Mesendoderm (in vitro differentiated cells): ENCODE results near the gene LAD1.

Experiments used
- DNase-seq: peaks from one replicate; pipeline ENCODE4 v3.0.0; 2013
- H2AK5ac ChIP-seq: 2 replicates; pipeline ENCODE4 v1.6.1; 2013; ENCODE audit warnings: low read length, inconsistent platforms
- H2BK120ac ChIP-seq: 2 replicates; pipeline ENCODE4 v1.6.1; 2013; ENCODE audit warnings: low read depth, mild to moderate bottlenecking, low read length, moderate library complexity, mixed read lengths
- H2BK15ac ChIP-seq: replicated peaks from 2 replicates; pipeline ENCODE4 v1.6.1; 2013; ENCODE audit warnings: low read depth, mild to moderate bottlenecking, moderate library complexity
- H2BK5ac ChIP-seq: 2 replicates; pipeline ENCODE4 v1.6.1; 2013; ENCODE audit warnings: low read length, inconsistent platforms
- H3K18ac ChIP-seq: 2 replicates; pipeline ENCODE4 v1.6.1; 2013; ENCODE audit warnings: mild to moderate bottlenecking, low read length, mixed read lengths
- H3K23ac ChIP-seq: one replicate; pipeline ENCODE4 v1.6.1; 2013; ENCODE audit warnings: low read length
- H3K27ac ChIP-seq: 2 replicates; pipeline ENCODE4 v1.5.1; 2013; ENCODE audit warnings: low read depth, mild to moderate bottlenecking, inconsistent platforms, low read length, moderate library complexity
- H3K27me3 ChIP-seq: 2 replicates; pipeline ENCODE4 v1.6.1; 2013; ENCODE audit warnings: low read length, control low read depth, mild to moderate bottlenecking, inconsistent platforms; ENCODE audit not compliant: insufficient read depth, poor library complexity
- H3K36me3 ChIP-seq: 2 replicates; pipeline ENCODE4 v1.6.1; 2013; ENCODE audit warnings: low read length, inconsistent platforms; ENCODE audit not compliant: control insufficient read depth, insufficient read depth
- H3K4ac ChIP-seq: one replicate; pipeline ENCODE4 v1.6.1; 2013; ENCODE audit warnings: low read depth, mild to moderate bottlenecking, low read length, moderate library complexity
- H3K4me1 ChIP-seq: 2 replicates; pipeline ENCODE4 v1.6.1; 2013; ENCODE audit warnings: low read depth, low read length, inconsistent platforms; ENCODE audit not compliant: control insufficient read depth
- H3K4me2 ChIP-seq: 2 replicates; pipeline ENCODE4 v1.6.1; 2013; ENCODE audit warnings: low read length
- H3K4me3 ChIP-seq: 2 replicates; pipeline ENCODE4 v1.5.1; 2013; ENCODE audit warnings: mild to moderate bottlenecking, low read length
- H3K56ac ChIP-seq: one replicate; pipeline ENCODE4 v1.6.1; 2013; ENCODE audit warnings: low read length
- H3K79me1 ChIP-seq: 2 replicates; pipeline ENCODE4 v1.6.1; 2013; ENCODE audit warnings: low read length, inconsistent platforms
- H3K79me2 ChIP-seq: 2 replicates; pipeline ENCODE4 v1.6.1; 2013; ENCODE audit warnings: mild to moderate bottlenecking, low read length; ENCODE audit not compliant: control insufficient read depth, insufficient read depth
- H3K9ac ChIP-seq: 2 replicates; pipeline ENCODE4 v1.6.1; 2013; ENCODE audit warnings: low read length, inconsistent platforms
- H4K5ac ChIP-seq: one replicate; pipeline ENCODE4 v1.6.1; 2013; ENCODE audit warnings: low read length
- H4K8ac ChIP-seq: one replicate; pipeline ENCODE4 v1.6.1; 2013; ENCODE audit warnings: low read depth, mild to moderate bottlenecking, control low read depth, low read length, moderate library complexity
- WGBS: extraction: QIAGEN DNeasy Blood & Tissue Kit; methylation state at CpG from one replicate; pipeline ENCODE4 v1.1.7; 2013; ENCODE audit warnings: low lambda C conversion rate, missing lambda C conversion rate; ENCODE audit not compliant: insufficient coverage; ENCODE audit errors: extremely low coverage; 5-methylcytosine and 5-hydroxymethylcytosine counted together

LAD1 gene

GRCh38 chr1:201386208-201386607 is 12.9 kb downstream of the LAD1 start:
- Histone ChIP-seq H2BK120ac (no peak overlapping the region), H3K4ac (no peak overlapping the region)
- WGBS: no CpG with 5 or more reads among the region's 8 CpGs

GRCh38 chr1:201385299-201385891 is 13.7 kb downstream of the LAD1 start:
- WGBS: no CpG with 5 or more reads among the region's 8 CpGs

More at GRCh38 chr1:201386208-201386607, 12.9 kb downstream of the LAD1 start:
- no peaks in the 10 kb centered on the region for H3K4me1 ChIP-seq
- no peaks in the 10 kb centered on the region for H3K36me3 ChIP-seq
- H2BK15ac ChIP-seq: no peak overlapping the region
- H2AK5ac ChIP-seq: no peak overlapping the region
- H3K79me1 ChIP-seq: no peaks in the 10 kb centered on the region
- H3K9ac ChIP-seq: no peak overlapping the region
- H3K27ac ChIP-seq: no peak overlapping the region
- no peak overlapping the region for H4K8ac ChIP-seq
- no peaks in the 10 kb centered on the region for H3K27me3 ChIP-seq
- no peak for DNase-seq
- no peak overlapping the region for H2BK5ac ChIP-seq
- H3K18ac ChIP-seq: no peak overlapping the region
- no peak overlapping the region for H3K23ac ChIP-seq
- H3K4me2 ChIP-seq: no peak overlapping the region
- H3K56ac ChIP-seq: no peak overlapping the region
- no peak overlapping the region for H4K5ac ChIP-seq
- H3K79me2 ChIP-seq: no peaks in the 10 kb centered on the region
- H3K4me3 ChIP-seq: no peak overlapping the region

GRCh38 chr1:201384406-201384782 is 14.7 kb downstream of the LAD1 start:
- Histone ChIP-seq H3K4ac (no peak overlapping the region), H2BK15ac (no peak overlapping the region), H3K9ac (no peak overlapping the region), H3K4me1 (no peaks in the 10 kb centered on the region), H4K8ac (no peak overlapping the region), H3K27ac (no peak overlapping the region), H3K27me3 (no peaks in the 10 kb centered on the region), H3K56ac (no peak overlapping the region), H3K4me2 (no peak overlapping the region), H2BK120ac (no peak overlapping the region), H2AK5ac (no peak overlapping the region), H3K18ac (no peak overlapping the region), H3K79me1 (no peaks in the 10 kb centered on the region), H3K4me3 (no peak overlapping the region), H4K5ac (no peak overlapping the region), H3K36me3 (no peaks in the 10 kb centered on the region), H2BK5ac (no peak overlapping the region), H3K79me2 (no peaks in the 10 kb centered on the region), H3K23ac (no peak overlapping the region)
- no CpG with 5 or more reads among the region's 4 CpGs for WGBS
- DNase-seq: no peak

More at GRCh38 chr1:201385299-201385891, 13.7 kb downstream of the LAD1 start:
- DNase-seq: peak; percentile 68
- Histone ChIP-seq H3K23ac (no peak overlapping the region), H3K79me2 (no peaks in the 10 kb centered on the region), H3K9ac (no peak overlapping the region), H4K8ac (no peak overlapping the region), H2AK5ac (no peak overlapping the region), H3K4ac (no peak overlapping the region), H4K5ac (no peak overlapping the region), H3K18ac (no peak overlapping the region), H3K56ac (no peak overlapping the region), H2BK120ac (no peak overlapping the region), H2BK5ac (no peak overlapping the region), H3K79me1 (no peaks in the 10 kb centered on the region), H3K36me3 (no peaks in the 10 kb centered on the region), H3K27me3 (no peaks in the 10 kb centered on the region), H3K4me3 (no peak overlapping the region), H3K4me1 (no peaks in the 10 kb centered on the region), H2BK15ac (no peak overlapping the region), H3K4me2 (no peak overlapping the region), H3K27ac (no peak overlapping the region)

- DNase-seq: no peak
- Histone ChIP-seq H3K4me3 (no peak overlapping the region), H2BK5ac (no peak overlapping the region), H3K18ac (no peak overlapping the region), H3K27ac (no peak overlapping the region), H3K36me3 (no peaks in the 10 kb centered on the region), H2BK15ac (no peak overlapping the region), H3K4me1 (no peaks in the 10 kb centered on the region), H3K56ac (no peak overlapping the region), H3K9ac (no peak overlapping the region), H3K27me3 (no peaks in the 10 kb centered on the region), H2BK120ac (no peak overlapping the region), H2AK5ac (no peak overlapping the region), H3K79me2 (no peaks in the 10 kb centered on the region), H4K5ac (no peak overlapping the region), H3K4ac (no peak overlapping the region), H3K4me2 (no peak overlapping the region), H3K23ac (no peak overlapping the region), H4K8ac (no peak overlapping the region), H3K79me1 (no peaks in the 10 kb centered on the region)
- no CpG with 5 or more reads among the region's 4 CpGs for whole genome bisulfite sequencing
Observed at GRCh38 chr1:201383647-201384405, 15.3 kb downstream of the LAD1 start.

GRCh38 chr1:201381130-201381529 is 18.0 kb downstream of the LAD1 start:
- no peak overlapping the region for H3K4me3 ChIP-seq
- no peak overlapping the region for H3K18ac ChIP-seq
- H3K27me3 ChIP-seq: no peaks in the 10 kb centered on the region
- no peak overlapping the region for H3K4me2 ChIP-seq
- no peak overlapping the region for H3K23ac ChIP-seq
- no peak overlapping the region for H3K9ac ChIP-seq
- H3K4me1 ChIP-seq: peaks cover 5% of the 10 kb centered on the region
- no peak for DNase-seq
- H3K27ac ChIP-seq: no peak overlapping the region
- no peak overlapping the region for H2AK5ac ChIP-seq
- H2BK15ac ChIP-seq: no peak overlapping the region
- no peak overlapping the region for H3K56ac ChIP-seq
- H3K36me3 ChIP-seq: no peaks in the 10 kb centered on the region
- H2BK5ac ChIP-seq: no peak overlapping the region
- H2BK120ac ChIP-seq: no peak overlapping the region
- H3K4ac ChIP-seq: no peak overlapping the region
- H3K79me2 ChIP-seq: no peaks in the 10 kb centered on the region
- H3K79me1 ChIP-seq: no peaks in the 10 kb centered on the region
- H4K8ac ChIP-seq: no peak overlapping the region
- H4K5ac ChIP-seq: no peak overlapping the region
- no CpG with 5 or more reads among the region's 7 CpGs for WGBS
